GM10847 (cell line): ENCODE measurements around the gene PYM1.
A peak's percentile ranks its signal among the peaks of the same experiment; 100 is the strongest.

Source experiments
- POLR2A ChIP-seq: IDR thresholded peaks from 2 replicates; pipeline ENCODE4 v1.6.1; 2011; ENCODE audit not compliant: insufficient read length; ENCODE audit errors: extremely low read depth

Gene PYM1

DNA sequence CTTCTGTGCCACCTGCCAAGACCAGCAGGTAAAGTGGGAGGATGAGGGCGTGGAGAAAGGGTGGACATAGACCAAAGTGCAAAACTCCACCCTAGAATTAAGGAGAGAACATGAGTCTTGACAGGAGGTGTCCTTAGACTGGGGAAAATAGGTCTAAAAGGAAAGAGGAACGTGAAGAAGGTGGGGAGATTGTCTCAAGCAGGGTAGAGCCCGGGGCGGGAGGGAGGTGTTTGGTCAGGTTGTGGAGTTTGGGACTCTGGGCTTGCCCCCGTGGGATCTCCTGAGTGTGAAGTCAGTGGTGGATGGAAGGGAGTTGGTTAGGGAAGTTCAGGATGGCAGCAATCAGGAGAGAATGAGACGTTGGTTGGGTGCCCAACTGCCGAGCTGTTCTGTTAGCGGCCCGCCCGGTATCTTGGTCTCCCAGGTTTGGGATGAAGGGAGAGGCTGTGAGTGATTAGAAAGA, 3.7 kb upstream of the PYM1 start:
- no peak for TF ChIP-seq POLR2A

DNA sequence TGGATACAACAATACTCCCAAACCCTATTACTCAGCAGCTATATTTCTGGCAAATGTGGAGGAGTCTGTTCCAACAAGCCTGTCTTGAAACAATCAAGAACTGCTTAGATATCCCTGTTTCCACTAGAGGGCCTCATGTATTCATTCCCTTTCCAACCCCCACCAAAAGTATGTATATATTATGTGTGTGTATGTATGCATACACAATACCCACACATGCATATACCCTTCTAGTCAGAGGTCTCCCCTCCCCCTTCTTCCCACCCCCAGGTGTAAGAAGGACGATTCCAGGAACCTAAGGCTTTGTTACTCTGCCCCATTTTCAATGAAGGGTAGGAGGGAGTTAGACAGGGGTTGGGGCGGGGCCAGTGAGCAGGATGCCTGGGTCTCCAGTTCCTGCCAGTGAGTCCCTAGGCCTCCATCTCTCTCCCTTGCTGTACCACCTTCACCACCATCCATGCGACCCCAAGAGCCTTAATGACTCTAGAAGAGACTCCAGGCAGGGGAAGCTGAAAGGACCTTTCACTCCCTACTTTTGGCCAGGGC, 3.1 kb upstream of the PYM1 start, which contains the start of gene DGKA:
TSS of gene DGKA (plus strand) at position 392 of the 546 bp plus-strand sequence. CDS start 5,342 bp downstream, outside the sequence.
- no peak for TF ChIP-seq POLR2A

DNA sequence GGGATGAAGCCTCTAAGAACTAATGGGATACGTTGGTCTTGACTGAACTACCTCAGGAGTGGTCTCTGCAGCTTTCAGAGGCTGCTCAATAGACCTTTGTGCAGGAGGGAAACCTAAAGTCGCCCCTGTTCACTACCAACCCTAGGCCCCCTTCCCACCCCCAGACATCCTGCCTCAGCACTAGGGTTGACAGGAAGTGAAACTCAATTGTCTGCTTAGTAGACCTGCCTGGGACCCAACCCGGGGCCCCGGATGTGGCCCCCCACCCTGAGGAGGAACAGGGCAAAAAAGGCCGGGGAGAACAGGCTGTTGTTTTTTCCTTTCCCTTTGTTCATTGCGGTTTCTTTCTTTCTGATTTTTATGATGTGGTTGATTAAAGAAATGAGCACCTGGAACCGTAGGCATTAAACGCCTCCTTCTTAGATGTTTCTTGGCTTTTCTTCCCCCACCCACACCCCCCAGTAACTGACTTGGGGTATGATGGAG, 1.7 kb upstream of the PYM1 start:
- no peak for TF ChIP-seq POLR2A

DNA sequence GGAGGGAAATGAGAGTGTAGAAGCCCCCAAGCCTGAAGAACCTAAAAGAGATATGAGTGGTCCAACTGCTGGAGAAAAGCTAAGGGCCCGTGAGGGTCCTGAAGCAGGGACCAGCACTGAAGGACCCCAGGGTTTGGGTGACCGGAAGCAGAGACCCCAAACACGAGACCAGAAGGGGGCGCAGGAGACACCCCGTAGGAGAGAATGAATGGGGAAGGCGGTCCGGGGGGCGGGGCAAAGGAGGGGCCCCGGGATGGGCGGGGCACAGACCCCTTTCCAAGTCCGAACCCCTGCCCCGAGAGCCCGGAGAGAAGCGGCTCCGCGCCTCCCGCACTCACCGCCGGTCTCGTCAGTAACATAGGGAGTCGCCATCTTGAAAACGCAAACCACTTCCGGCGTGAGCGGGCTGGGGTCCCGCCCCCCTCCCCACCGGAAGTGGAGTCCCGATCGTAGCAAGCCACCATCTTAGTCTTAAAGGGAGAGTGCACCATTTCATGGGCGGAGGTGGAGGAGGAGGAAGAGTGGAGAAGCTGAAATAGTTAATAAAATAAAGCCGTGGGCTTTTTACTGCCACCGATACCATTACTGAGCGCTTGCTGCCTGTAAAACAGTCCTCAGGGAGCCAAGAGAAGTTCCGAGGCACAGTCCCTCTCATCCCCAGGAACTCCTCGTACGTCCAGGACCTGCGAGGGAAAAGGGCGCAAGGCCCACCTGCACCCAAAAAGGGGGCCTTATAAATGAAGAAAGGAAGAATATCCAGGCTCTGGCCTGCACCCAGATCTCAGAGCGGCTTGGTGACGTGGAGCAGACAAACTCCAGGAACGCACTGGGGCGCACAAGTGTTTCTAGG, 731 bp downstream of the PYM1 start:
- TF ChIP-seq POLR2A = peak; percentile 61

DNA sequence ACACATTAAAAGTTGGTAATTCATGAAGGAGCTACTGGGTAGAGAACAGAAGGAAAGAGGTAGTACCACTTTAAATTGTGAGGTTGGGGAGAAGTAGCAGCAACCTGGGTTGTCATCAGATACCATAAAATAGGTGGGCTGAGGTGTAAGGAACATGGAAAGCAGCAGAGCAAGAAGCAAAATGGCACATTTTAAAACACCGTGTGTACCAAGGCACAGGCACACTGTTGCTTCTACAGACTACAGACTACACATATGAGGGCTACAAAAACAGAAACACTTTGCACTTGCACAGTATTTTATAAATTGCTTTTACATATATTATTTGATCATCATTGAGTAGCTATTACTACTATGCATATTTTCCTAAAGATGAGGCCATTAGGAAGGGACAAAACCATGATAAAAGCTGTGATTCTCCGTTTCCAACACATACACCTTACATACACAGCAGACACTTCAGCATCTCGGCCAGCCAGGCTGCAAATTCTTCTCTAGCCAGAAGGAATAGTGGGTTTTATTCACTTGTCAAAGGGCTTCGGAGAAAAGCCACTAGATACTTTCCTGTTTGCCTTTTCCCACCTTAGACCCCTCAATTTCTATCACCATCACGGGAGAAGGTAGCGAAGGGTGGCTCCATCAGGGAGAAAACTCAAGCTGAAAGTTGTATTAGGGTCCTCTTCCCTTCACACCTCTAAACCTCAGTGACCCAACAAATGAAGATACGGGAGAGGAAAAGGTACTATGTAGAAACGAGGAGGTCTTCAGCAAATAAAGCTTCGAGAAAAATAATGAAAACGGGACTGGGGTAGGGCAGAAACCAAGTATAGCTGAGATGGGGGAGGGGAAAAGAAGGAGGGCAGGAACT, 1.6 kb downstream of the PYM1 start:
- no peak for TF ChIP-seq POLR2A

DNA sequence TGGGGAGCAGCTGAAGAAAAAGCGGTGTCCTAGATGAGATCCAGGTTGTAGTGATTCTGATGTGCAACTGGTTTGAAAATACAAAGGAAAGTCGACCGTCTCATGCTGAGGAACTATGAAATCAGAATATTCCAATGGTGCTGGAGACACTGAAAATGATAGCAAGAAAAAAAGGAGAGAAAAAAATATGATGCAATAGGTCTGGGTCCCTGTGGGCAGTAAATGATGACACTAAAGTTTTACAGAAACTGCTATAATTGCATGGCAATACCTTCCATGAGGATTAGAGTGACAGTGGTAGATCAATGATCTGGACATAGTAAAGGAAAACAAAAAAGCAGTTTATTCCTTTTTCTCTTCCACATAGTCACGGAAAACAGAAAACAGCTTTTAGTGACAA, 2.3 kb downstream of the PYM1 start:
- TF ChIP-seq POLR2A = no peak

DNA sequence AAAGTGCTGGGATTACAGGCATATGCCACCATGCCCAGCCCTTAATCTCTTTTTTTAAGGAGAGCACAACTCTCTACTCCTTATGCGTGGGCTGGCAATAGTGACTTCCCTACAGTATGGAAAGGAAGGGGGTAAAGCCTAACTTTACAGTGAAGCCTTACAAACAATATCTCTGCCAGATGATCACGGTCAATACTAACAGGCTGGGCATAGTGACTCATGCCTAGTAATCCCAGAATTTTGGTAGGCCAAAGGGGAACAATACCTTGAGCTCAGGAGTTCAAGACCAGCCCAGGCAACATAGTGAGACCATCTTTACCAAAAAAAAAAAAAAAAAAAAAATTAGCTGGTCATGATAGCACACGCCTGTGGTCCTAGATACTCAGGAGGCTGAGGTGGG, 5.6 kb downstream of the PYM1 start:
- no peak for TF ChIP-seq POLR2A

DNA sequence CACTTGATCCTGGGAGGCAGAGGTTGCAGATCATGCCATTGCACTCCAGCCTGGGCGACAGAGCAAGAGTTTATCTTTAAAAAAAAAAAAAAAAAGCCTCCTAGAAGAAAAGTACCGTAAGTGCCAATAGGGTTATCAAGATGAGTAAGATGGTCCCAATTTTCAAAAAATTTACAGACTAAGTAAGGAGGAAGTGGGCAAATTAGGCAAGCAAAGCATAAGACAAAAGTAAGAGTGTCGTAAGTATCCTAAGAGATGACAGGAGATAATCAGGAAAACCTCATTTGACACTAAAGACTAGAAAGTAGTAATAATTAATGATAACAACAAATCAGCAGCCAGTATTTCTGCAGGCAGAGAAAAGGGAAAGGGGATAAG, 12.2 kb downstream of the PYM1 start:
- no peak for TF ChIP-seq POLR2A

DNA sequence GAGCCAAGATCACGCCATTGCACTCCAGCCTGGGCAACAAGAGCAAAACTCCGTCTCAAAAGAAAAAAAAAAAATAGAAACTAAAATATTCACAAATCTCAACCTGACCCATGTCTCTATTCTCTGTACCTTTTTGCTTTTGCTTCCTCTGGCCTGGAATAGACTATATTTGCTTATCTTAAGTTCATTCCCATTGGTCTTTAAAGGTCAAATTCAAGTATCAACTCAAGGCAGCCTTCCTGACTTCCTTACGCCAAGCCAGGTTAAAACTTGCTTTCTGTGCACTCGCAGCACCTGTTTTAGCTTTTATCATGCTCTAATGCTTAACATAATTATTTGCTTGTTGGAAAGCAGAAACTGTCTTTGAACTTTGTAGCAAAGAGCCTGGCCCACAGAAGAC, 14.8 kb downstream of the PYM1 start:
- TF ChIP-seq POLR2A = no peak

DNA sequence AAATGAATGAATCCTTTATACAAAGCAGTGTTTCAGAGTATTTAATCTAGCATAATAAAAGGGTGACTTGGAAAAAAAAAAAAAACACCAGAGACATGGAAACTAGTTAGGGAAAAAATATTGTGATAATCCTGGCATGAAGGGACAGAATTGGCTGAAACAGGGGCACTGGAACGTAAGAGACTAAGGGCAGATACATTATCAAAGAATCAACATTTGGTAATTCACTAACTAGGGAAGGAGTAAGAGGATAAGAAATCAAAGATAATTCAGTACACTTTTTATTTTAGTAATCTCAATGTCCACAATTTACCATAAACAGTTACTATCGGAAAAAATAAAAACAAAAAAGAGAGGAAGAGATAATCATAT, 18.2 kb downstream of the PYM1 start:
- TF ChIP-seq POLR2A = no peak

DNA sequence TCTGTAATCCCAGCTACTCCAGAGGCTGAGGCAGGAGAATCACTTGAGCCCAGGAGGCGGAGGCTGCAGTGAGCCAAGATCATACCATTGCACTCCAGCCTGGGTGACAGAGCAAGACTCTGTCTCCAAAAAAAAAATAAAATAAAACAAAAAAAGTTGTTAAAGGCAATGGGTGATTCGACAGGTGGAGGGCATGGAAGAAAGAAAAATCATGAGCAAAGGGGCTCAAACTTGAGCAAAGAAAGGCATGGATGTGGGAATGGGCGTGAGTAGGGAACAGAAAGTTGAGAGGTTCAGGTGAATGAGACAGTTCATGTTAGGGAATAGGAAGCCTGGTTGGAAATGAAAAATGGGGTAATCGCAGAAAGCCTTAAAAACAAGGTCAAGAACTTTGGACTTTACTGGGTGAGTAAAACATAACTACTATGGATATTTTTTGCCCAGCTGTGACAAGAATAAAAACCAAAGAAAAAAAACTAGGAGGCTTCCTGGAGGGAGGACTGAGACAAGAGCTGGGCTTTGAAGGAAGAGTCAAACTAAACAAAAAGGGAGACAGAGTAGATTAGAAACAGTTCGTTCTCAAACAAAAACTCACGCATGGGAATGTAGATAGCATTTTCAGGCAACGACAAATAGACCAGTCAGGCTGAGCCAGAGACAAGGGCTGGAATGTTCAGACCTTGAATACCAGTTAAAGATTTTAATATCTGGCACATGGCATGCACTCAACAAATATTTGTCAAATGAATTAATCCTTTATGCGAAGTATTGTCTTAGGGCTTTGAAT, 18.8 kb downstream of the PYM1 start:
- TF ChIP-seq POLR2A = no peak

DNA sequence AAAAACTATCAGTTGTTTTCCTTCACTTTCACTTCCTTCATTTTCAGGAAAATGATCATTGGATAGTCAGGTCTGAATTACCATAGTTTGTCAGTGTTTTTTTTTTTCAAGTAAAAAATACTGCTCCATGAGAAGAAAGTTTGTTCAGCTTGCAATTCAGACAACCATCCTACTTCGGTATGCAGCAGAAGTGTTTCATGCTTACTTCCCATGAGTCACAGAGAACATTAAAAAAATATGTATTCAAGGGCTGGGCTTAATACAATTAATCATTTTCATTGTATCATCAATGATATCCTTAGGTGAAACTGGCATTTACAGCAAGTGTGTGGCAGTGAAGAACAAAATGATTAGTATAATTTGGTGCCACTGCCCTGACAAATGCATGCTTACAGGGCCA, 21.6 kb downstream of the PYM1 start:
- no peak for TF ChIP-seq POLR2A

DNA sequence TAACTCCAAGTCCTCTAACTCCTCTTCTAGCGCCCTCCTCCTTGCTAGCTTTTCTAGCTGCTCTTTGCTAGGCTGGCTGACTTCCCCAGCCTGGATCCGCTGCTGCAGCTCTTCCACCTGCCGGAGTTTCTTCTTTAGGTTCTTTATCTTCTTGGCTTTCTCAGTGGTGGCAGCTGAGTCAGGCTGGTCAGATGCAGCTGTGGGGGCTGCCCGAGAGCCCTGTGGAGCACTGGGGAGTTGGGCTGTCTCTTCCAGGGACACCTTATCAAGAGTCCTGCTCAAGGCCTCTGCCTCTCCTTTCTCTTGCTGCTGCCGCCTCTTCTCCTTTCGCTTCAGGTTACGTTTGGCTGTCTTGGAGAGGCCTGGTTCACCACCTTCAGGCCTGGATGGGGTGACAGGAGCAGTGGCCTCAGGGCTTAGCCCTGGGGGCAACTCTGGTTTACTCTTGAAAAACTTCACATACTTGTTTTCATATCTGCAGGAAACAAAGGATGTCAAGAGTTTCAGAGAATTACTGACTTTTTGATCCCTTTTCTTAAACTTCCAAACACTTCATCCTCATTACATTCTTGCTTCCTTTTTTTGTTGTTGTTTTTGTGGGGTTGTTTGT, 25.7 kb downstream of the PYM1 start:
- no peak for TF ChIP-seq POLR2A

DNA sequence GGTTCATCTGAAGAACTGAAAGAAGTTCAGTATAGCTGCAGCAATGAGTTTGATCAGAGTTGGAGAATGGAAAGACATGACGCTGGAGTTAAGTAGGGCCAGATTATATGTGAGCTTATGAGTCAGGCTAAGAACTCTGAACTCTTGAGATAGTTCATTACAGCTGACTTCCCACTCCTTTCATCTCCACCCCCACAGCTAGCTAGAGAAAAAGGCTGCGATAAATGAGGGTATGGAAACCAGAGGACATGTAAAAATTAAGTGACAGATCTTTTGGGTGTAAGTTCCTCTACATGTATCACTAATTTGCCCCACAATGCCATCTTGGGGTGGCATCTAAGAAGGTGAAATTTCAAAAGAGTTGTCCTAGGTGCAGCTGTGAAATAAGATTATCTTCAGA, 28.6 kb downstream of the PYM1 start:
- TF ChIP-seq POLR2A = no peak
